Activated CD4-positive, alpha-beta T cell treated with anti-CD3 and anti-CD28 coated beads, Interleukin-2, amount 50 U/mL, for 48 hours (primary cell): ENCODE measurements around the gene DAPK1.
"Not testable (repeated sequence)": the region's sequence is repeated elsewhere in the genome, so short reads cannot be mapped to it uniquely, and the experiment has no call there.

Experiments used
- DNase-seq, 2 experiments: peaks; one replicate each; pipeline ENCODE4 v3.0.0-alpha.2; 2020

Gene DAPK1

GRCh38 chr9:87498811-87499360, 1.2 kb downstream of the DAPK1 start:
- peak in 1 of 2 experiments; percentile 21 for DNase-seq

DNA sequence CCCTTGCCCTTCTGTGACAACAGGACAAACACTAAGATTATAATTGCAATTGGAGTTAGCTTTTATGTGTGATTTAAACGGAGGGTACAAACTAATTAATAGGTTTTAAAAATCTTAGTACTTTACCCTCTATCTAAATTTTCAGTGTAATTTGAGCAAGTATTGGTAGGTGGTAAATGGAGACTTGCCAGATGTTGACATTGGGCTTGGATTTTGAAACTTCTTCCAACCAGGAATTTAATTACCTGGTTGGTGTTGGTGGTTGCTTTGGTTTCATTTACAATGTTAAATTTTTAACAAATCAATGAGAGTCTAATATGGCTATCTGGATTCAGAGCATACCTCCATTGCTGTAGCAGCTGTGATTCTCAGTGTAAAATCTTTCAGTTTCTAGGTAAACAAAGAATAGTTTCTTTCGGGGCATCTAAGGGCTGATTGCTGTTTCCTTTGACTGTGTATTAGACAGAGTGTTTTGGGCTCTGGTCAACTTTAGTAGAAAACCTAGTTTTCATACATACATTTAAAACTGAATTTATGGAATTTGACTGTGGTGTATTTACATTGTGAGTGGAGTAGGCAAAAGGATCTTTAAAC, 1.9 kb downstream of the DAPK1 start:
- no peak for DNase-seq

GRCh38 chr9:87500491-87501270, 3.0 kb downstream of the DAPK1 start:
- DNase-seq: peak in 1 of 2 experiments; percentile 21

DNA sequence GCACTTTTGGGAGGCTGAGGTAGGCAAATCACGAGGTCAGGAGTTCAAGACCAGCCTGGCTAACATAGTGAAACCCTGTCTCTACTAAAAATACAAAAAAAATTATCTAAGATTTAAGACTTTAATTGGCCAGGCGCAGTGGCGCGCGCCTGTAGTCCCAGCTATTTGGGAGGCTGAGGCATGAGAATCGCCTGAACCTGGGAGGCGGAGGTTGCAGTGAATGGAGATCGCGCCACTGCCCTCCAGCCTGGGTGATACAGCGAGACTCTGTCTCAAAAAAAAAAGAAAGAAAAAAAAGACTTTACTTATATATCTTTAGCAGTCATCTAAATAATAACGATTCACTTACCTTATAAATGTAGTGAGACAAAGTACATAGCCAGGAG, 3.6 kb downstream of the DAPK1 start:
- DNase-seq: not testable (repeated sequence)

DNA sequence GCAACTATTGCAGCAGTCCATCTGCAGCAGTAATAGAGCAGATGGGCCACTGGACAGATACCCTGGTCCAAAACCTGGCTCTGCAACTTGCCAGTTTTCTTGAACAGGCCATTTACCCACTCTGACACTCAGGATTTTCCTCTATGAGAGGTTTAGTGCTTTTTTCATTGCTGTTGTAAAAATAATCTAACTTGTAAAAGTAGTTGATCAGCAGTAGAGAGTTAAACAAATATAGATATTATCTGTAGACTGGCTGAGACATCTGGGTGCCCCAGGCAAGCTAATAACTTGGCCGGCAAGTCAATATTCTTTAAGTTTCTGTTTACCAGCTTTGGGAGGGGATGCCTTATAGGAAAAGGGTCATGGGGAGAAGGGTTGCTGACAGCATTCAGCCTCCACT, 4.1 kb downstream of the DAPK1 start:
- no peak for DNase-seq

- DNase-seq: no peak
Measured at GRCh38 chr9:87502391-87503221, 4.9 kb downstream of the DAPK1 start.

DNA sequence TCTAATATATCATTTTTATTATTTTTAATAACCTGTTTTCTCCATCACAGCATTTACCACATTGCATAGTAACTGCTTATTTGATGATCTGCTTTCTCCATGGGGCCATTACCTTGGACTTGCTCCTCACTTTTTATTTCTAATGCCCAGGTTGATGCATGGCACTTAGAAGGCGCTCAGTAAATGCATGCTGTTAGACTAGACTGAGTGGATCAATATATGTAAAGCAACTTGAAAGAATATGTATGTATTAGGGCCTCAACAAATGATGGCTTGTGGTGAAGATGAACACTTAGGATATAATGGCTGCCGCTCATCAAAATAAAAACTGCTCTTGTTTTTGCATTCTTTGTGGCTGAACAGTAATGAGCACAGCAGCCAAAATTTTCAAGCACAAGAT, 5.8 kb downstream of the DAPK1 start:
- no peak for DNase-seq

DNA sequence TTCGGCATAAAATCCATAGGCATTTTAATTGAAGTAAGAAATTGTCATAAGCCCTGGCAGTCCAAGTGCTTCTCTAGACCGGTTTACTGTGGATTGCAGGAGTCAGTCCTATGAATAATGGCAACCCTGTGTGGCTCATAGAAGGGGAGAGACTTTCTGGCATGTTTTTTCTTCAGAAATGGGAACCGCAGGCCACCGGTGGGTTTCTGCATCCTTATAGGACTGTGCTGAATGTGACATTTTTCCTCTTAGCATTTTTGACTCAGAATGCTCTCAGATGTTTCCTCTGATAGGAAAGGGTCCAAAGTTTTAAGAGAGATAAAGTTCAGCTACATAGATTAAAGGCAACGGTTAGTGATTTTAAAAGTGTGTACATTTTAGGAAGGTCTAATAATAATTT, 6.3 kb downstream of the DAPK1 start:
- DNase-seq: no peak

DNA sequence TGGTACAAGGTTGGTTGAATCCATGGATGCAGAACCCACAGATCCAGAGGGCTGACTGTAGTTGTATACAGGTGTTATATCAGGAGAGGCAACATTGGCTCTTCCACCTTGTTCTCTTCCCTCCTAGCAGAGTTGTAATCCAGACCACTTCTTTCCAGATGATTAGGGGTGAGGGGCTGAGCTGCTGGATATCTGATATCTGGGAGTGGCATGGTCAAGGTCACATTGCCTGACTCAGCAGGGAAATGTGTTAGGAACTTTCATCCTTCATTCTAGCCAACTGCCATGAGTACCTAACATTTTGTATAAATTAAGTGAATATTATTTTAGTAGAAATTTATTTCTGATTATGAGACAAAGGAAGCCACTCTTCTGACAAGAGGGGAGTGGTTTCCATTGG, 7.3 kb downstream of the DAPK1 start:
- no peak for DNase-seq

GRCh38 chr9:87505869-87506678, 8.4 kb downstream of the DAPK1 start:
- no peak for DNase-seq

GRCh38 chr9:87507576-87507975, 9.9 kb downstream of the DAPK1 start:
- no peak for DNase-seq

GRCh38 chr9:87510252-87510683, 12.6 kb downstream of the DAPK1 start:
- DNase-seq: no peak

DNA sequence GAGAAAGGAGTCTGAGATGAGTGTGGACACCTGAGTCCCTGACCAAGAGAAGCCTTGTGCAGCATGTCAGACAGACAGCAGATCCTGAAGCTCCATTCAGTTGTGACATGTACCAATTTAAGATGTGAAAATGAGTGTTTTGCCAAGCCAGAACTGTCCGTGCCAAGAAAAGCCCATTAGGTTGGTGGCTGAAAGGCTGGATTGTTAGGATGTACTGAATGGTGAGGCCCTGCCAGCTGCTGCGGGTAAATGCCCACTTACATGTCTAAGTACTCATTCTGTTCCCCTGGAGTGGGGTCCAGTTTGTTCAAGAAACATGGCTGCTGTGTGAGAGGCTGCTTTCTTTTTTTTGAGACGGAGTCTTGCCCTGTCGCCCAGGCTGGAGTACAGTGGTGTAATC, 14.6 kb downstream of the DAPK1 start:
- DNase-seq: no peak

DNA sequence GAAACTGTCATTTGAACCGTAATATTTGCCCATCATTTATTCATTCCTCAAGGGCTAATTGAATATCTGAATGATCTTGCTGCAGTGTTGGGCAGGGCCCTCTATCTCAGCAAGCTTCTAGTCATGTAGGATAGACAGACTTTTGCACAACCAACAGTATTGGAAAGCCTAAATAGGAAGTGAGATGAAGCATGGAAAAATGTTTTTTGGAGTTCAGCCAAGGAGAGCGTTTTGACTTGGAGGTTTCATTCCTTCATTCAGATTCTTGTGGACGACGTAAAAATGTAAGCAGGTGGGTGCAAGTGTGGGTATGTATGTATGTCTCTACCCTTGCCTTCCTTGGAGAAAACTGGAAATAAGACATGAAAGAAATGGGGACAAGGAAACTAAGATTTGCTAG, 15.5 kb downstream of the DAPK1 start:
- no peak for DNase-seq

DNA sequence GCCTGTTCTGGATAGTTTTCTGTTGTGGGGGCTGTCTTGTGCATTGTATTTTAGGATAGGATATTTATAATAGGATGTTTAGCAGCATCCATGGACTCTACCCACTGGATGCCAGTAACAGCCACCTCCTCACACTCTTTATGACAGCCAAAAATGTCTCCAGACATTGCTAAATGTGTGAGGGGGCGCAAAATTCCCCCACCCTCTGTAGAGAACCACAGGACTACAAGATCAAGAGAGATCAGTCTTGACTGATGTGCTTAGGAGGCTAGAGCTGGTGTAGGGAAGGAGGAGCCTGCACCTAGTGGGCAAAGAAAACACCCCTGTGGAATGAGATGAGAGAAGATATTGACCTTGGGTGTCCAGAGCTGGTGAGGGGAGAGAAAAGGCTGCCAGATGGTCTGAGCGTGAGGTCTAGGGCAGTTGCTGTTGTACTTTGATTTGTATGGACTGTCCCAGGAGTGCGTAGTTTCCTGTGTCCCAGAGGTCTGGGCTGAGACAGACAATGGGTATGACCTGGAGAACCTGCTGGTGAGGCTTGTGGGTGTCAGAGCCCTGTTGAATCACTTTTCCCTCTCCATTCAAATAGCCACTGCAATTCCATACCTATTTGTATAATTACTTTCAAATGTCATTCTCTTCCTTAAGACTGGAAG, 16.3 kb downstream of the DAPK1 start:
- no peak for DNase-seq

GRCh38 chr9:87515006-87515405, 17.3 kb downstream of the DAPK1 start:
- DNase-seq: no peak

DNA sequence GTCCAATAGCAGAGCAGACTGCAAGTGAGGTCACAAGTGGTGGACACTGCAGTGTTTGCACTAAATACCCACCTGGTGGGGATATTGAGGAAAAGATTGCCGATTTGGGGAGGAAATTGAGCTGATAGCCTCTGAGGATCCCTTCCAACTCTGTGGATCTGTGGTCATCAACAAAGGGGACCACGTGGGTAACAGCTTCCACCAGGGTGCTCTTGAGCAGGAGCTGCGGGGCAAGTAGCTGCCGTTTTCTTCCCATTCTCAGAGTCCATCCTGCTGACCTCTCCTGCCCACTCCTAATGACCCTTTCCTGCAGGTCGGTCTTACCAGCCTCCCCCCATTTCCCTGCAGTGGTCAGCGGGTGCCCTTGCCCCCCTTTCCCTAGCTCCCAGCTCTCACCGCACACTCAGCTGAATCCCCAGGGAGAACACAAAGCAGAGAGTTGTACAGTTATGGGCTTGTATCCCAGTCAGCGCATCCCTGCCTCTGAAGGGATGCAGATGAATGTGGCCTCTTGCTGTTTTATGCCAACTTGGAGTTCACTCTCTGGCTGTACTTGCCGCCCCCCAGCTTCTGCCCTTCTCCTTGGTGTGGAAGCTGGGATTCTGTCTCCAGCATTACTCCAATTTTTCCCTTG, 18.0 kb downstream of the DAPK1 start:
- no peak for DNase-seq

DNA sequence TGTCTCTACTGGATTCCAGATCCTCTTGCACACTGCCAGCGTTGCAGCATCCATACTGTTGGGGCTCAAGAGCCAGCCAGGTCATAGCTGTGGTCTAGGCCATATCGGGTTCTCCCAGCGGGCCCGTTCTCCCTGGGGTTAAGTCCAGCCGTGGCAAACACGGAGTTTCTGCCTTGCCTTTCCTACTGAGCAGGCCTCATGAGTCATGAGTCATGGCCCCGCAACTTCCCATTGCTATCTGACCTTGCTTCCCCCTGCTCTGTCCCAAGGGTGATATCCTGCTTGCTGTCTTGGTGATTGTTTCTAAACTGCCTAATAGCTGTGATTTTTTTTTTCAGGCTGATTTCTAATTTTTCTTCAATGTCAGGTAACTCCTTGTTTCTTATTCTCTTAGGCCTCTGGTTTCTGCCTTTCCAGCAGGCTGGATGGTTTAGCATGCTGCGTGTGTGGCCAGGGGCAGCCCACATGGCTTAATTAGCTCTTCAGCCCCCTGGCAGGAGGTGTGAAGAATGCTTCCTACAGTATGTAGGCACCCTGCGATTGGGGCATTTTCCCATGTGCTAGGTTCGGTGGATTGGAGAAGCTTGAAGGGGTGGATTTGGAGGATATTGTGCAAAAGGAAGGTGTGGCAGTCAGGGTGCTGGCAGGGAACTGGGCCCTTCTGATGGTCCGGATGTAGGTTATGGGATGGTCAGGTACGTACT, 18.7 kb downstream of the DAPK1 start:
- no peak for DNase-seq

DNA sequence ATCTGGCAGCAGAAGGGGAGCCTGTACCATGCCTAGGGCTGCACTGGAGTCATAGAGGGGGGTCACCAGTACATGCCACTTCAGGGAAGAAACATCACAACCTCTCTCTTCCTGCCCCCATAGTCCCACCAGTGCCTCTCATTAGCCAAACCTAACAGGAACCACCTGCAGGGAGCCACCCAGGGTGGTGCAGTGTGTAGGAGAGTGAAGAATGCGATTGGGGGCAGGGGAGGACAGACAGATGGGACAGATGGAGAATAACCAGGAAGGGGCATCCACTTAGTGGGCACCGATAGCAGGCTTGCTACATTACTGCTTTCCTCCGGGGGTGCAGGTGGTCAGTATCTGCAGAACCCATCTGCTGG, 19.2 kb downstream of the DAPK1 start:
- no peak for DNase-seq

- DNase-seq: no peak
Measured at GRCh38 chr9:87517732-87518131, 20.1 kb downstream of the DAPK1 start.
